GM19043 (cell line): Measurements from ENCODE around the gene SYCE3.
"Not testable (repeated sequence)": the region's sequence is repeated elsewhere in the genome, so short reads cannot be mapped to it uniquely, and the experiment has no call there.

Experiments used
- ATAC-seq: cut with Tn5 transposase; IDR thresholded peaks from one replicate; pipeline ENCODE4 v1.9.1; 2021; ENCODE audit warnings: low read depth; ENCODE audit not compliant: unreplicated experiment

The SYCE3 gene

DNA sequence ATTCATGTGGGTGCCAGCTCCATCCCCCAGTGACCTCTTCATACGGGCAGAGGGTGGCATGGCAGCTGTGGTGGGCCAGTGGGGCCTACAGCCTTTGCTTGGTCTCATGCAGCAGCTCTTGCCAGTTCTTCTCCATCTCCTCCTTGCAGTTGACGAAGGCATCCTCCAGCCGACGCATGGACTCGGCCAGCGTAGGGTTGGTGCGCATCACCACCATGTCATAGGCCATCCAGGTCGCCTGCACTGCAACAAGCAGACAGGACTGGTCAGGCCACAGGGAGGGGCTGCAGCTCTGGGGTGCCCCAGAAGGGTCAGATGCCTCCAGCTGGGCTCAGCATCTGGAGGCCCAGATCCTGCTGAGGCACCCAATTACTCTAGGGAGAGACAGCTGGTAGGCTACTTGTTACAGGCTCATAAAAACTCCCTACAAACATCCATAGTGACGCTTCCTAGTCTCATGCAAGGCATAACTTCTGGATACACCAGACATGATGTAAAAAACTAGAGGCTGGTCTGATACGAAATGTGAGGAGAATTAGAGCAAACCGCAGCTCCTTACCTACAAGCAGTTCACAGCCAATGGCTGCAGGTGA lies 11.5 kb downstream of the SYCE3 start:
- ATAC-seq = no peak

DNA sequence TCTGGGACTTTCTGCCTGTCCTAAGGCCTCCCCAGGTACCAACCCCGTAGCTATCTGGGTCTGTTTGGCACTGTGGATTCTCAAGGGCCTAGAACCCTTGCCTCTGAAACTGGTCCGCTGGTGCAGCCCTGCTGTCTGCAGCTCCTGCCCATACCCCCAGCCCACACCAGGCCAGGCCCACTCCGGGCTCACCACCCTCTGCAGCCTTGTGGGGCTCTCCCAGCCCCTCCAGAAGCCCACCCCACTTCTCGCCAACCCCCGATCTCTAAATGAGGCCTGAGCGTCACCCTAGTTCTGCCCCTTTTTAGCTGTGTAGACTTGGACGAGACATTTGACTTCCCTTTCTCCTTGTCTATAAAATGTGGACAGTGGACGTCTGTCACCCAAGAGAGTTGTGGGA lies 12.3 kb downstream of the SYCE3 start:
- no peak for ATAC-seq

DNA sequence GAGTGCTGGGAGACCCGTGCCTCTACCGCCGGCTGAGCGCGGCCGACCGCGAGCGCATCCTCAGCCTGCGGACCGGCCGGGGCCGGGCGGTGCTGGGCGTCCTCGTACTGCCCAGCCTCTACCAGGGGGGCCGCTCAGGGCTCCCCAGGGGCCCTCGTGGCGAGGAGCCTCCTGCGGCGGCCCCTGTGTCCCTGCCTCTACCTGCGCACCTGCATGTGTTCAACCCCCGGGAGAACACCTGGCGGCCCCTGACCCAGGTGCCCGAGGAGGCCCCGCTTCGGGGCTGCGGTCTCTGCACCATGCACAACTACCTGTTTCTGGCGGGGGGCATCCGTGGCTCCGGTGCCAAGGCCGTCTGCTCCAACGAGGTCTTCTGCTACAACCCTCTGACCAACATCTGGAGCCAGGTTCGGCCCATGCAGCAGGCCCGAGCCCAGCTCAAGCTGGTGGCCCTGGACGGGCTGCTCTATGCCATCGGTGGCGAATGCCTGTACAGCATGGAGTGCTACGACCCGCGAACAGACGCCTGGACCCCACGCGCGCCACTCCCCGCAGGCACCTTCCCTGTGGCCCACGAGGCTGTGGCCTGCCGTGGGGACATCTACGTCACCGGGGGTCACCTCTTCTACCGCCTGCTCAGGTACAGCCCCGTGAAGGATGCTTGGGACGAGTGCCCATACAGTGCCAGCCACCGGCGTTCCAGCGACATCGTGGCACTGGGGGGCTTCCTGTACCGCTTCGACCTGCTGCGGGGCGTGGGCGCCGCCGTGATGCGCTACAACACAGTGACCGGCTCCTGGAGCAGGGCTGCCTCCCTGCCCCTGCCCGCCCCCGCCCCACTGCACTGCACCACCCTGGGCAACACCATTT lies 13.6 kb downstream of the SYCE3 start:
- ATAC-seq = no peak

DNA sequence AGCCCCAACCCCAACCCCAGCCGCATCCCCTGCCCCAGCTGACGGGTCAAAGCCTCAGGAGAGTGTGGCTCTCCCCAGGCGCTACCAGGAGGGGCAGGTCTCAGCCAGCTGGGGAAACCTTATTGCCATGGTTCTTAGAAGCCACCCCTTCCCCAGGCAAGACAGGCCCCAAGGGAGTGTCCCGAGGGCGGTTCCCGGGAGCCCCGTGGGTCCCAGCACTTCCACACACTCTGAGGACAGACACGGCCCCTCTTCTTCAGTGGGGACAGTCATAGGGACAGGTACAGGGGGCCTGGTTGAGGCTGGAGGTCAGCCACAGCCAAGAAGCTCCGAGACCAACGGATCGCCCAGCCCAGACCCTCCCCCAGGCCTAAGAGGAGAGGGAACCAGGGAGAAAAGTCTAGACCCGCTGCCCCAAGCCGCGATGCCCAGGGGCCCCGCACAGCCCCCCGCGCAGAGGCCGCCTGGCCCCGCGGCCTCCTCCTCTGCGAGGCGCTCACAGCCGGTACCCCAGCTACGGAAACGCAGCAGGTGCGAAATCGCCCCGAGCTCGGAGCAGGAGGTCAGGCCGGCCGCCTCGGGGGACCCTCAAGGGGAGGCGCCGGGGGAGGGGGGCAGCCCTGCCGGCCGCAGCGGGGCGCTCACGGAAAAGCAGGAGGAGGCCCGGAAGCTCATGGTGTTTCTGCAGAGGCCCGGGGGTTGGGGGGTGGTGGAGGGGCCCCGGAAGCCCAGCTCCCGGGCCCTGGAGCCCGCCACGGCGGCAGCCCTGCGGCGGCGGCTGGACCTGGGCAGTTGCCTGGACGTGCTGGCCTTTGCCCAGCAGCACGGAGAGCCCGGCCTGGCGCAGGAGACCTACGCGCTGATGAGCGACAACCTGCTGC lies 14.4 kb downstream of the SYCE3 start:
- no peak for ATAC-seq

DNA sequence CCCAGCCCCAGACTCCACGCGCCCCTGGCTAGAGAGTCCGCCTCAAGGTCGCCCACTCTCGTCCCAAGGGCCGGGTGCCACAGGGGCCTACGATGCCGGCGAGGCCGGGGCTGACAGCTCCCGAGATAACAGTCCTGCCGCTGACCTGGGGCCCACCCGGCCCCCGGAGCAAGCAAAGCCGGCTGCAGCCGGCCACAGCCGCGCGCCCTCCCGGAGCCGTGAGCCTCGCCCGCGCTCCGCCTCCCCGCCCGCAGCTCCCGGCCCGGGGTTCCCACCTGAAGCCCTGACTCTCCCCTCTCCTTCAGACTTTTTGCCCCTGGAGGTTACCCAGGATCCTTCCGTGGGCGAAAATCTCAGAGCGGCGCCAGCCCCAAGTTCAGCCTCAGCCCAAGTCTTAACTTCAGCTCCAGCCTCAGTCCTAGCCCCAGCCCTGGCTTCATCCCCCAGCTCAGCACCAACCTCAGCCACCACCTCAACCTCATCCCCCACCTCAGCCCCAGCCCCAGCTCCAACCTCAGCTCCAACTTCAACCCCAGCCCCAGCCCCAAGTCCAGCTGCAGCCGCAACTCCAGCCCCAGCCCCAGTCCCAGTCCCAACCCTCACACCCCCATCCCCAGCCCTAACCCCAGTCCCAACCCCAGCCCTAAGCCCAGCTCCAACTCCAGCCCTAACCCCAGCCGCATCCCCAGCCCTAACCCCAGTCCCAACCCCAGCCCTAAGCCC lies 15.3 kb downstream of the SYCE3 start:
- ATAC-seq = no peak

DNA sequence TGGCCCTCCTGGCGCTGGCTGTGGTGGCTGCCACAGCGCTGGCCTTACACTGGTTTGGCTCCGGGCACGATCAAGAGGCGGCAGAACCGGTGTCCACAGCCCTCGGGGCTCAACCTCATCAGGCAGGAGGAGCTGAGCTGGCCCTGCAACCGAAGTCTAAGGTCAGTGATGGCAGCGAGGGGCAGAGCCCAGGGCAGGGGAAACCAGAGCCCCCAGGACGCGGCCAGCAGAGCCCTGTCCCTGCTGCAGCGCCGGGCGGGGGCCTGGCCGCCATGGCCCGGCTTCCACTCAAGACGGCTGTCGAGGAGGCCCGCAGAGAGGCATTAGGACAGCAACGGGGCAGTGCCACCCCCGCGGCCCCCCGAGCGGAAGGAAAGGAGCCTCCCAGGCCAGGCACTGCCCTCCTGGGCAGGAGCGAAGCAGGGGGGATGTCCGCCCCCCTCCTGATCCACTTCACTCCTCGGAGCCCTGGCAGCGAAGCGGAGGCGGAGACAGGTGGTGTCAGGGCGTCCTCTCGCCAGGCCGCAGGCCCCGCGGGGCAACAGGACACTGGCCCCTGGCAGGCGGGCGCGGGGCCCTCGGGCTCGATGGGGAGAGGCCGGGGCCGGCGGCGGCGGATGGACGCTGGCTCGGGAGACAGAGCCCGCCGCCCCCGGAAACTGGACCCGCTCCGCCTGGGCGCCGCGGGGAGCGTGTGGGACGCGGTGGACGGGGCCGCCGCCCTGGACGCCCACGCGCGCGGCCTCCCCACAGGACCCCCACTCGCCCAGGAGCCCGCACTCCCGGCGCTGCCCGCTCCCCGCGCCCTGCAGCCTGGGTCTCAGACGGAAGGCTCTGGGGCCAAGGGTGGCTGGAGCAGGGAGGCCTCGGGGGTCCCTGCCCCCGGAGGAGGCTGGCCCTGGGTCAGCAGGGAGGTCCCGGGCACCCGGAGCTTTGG lies 16.1 kb downstream of the SYCE3 start:
- ATAC-seq = no peak

DNA sequence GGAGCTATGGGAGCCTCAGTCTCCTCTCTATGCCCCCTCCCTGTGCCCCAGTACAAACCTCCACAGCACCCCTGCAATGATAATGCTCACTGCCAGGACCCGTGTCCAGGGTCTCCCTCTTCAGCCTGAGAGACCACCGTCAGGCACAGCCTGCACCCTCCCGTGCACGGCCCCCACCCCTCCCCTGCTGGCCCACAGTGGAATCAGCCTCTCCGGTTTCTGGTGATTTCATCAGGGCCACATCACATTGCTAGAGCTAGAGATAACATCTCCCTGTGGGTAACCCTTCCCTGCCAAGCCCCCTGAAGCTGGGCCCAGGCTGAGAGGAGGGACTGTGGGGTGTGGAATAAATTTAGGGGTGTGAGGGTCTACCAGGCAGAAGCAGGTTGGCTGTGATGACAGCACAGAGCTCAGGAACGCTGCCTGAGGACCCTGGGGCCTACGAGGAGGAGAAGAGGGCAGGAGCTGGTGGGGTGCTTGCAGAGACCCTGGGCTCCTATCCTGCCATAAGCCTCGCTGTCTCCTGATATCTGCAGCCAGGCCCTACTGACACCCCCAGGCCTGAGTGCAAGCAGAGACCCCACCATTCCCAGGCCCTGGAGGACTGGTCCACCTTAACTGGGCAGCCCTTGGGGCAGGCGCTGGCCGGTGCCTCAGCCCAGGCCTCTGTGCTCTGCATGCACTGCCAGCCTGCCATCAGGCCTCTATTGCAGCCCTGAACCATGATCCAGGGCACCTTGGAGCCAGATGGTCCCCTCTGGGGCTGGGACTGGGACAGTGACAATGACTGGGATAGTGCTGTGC lies 17.0 kb downstream of the SYCE3 start, which contains the start of gene KLHDC7B:
Gene KLHDC7B (plus strand): TSS at position 378 of the 804 bp plus-strand sequence. CDS start 345 bp downstream, at position 723.
- no peak for ATAC-seq

DNA sequence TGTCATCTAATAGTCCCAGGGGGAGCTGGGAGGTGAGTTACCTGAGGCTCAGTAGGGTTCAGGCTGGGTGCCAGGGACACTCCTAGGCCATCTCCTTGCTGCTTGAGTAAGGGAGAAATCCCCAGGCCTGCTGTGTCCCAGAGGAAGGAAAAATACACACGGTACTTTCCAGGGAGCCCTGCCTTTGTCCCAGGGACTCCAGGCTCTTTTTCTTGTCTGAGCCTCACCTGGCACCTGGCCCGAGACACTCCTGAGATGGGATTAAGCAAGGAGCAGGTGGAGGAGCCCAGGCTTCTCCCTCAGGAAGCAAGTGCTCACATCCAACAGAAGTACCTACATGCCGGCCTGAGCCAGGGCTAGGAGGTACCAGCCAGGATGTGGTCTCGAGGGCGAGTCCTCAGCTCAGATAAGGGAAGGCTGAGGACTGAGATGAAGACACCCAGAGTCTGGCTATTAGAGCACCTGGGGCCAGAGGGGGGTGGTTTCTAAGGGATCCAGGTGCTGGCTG lies 17.9 kb downstream of the SYCE3 start:
- no peak for ATAC-seq

DNA sequence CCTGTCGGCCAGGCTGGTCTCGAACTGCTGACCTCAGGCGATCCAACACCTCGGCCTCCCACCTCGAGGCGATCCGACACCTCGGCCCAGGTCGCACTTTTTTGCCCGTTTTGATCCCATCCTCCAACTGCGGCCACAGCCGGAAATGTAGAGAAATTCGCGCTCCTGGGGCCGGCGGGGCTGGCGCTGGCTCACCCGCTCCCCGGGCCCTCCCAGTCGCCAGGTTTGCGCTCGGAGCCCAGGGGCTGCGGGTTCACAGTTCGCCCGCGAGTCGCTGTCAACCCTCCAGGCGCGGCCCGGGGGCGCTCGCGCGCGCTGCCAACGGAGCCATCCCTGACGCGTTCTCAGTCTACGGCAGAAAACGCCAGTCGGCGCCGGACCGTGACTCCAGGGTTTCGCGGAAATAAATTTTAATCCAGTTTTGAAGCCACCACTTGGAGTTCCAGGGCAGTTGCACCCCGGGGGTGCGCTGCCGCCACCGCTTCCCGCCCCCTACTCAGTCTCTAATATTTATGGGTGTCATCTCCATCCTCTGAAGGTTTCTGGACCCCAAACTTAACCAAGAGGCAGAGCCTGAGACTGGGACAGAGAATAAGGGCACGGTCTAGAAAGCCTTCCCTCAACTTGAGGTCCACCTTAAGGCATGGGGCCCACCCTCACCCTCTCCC lies 18.5 kb downstream of the SYCE3 start:
- ATAC-seq = no peak

DNA sequence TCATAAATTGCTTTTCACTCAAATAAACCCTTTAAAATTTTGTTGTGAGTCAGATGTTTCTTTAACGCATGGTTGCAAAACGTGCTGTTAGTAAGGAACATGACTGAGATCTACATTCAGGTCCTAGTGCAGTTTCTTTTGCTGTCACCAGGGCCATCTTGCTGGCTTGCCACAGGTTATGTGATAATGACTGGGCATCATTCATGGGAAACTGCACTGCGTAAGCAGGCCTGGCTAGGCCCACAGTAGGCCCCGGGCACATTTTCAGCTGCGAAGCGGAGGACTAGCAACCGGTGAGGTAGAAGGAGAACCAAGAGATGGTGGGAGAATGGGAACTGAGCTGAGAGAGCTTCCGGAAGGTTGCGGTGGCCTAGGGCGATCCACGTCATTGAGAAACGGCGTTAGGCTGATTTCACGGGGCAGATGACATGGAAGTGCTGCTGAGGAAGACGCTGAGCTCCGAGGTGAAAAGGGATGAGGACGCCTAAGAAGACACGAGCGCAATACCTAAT lies 20.2 kb downstream of the SYCE3 start:
- no peak for ATAC-seq

DNA sequence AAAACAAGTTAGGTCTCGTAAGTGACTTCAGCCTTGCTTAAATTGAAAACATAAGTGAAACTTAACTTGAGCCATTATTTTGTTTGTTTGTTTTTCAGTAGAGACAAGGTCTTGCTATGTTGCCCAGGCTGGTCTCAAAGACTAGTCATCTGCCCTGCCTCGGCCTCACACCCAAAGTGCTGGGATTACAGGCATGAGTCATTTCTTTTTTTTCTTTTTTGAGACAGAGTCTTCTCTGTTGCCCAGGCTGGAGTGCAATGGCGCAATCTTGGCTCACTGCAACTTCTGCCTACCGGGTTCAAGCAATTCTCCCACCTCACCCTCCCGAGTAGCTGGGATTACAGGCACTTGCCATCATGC lies 21.1 kb downstream of the SYCE3 start:
- not testable (repeated sequence) for ATAC-seq

DNA sequence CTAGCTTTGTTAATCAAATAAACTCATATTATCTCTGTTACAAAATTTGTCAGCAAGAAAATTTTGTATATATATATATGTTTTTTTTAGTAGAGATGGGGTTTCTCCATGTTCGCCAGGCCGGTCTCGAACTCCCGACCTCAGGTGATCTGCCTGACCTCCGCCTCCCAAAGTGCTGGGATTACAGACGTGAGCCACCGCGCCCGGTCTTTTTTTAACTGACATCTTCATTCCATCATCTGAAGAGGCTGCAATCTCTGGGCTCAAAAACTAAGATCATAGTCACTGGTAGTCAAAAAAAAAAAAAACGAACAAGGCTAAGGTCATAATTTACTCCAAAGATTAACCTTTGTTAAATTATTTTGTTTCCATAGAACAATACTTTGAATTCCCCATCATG lies 22.3 kb downstream of the SYCE3 start:
- no peak for ATAC-seq

DNA sequence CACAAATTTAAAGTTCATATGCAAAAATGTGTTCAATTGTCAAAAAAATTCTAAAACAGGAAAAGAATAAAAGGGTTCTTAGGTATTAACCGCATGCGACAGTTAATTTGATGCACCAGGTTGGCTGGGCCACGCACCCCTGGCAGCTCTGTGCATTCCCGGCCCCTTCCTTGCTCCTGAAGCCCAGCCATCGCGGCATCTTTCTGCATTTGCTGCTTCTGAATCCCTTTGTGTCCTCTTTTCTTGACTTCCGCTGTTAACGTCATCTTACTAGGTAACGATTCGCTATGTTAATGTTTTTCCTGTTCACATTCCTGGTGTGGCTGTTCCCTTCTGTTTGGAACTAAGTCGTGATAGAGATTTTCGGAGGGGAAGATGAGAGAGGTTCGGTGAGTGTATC lies 25.0 kb downstream of the SYCE3 start:
- ATAC-seq = no peak

DNA sequence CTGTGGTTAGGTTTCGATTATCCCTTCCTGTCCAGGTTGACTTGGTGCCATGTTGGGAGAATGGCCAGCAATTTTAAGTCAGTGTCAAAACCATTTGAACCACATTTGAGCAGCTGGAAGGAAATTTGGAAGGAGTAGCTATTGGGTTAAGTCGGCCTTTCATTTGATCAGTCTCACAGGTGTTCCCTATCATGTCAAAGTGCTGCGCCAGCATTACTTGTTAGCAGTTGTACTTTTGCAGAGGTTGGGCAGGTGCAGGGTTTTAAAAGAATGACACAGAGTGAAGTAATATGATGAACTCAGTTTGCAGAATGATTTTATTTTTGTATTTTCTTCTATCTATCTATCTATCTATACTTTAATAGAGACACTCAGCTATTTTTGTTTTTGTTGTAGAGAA lies 26.5 kb downstream of the SYCE3 start:
- no peak for ATAC-seq

DNA sequence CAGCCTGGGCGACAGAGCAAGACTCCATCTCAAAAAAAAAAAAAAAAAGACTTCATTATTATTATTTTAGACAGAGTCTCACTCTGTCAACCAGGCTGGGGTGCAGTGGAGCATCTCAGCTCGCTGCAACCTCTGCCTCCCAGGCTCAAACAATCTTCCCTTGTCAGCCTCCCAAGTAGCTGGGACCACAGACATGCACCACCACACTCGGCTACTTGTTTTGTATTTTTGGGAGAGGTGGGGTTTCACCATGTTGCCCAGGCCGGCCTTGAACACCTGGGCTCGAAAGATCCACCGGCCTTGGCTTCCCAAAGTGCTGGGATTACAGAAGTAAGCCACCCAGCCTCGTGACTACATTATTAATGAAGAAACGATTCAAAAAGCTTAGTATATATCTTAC lies 27.6 kb downstream of the SYCE3 start:
- no peak for ATAC-seq

DNA sequence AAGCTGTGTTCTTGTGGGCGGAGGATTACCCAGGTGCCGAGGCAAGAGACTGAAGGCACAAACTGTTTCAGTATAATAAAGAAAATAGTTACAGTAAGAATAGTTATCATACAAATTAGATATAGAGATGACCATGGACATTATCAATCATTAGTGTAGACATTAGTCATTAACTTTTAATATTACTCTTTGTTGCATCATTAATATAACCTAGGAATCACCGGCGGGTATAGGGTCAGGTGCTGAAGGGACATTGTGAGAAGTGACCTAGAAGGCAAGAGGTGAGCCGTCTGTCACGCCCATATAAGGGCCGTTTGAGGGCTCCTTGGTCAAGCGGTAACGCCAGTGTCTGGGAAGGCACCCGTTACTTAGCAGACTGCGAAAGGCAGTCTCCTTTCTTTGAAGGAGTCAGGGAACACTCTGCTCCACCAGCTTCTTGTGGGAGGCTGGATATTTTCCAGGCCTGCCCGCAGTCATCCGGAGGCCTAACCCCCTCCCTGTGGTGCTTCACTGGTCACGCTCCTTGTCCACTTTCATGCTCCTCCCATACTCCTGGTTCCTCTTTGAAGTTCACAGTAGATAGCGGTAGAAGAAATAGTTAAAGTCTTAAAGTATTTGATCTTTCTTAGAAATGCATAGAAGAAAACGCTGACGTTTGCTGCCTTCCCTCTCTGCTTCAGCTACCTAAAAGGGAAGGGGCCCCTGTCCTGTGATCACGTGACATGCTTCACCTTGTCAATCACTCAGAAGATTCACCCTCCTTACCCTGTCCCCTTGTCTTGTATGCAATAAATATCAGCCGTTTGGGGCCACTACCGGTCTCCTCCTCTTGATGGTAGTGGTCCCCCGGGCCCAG lies 28.6 kb downstream of the SYCE3 start:
- ATAC-seq = not testable (repeated sequence)
